Fibroblast of peridontal ligament (primary cell): Measurements from ENCODE around the gene CYB5R2.
A peak's percentile ranks its signal among the peaks of the same experiment; 100 is the strongest.

Experiments used
- DNase-seq: peaks from one replicate; pipeline ENCODE4 v3.0.0-alpha.2; 2010; ENCODE audit errors: extremely low read depth

The CYB5R2 gene

DNA sequence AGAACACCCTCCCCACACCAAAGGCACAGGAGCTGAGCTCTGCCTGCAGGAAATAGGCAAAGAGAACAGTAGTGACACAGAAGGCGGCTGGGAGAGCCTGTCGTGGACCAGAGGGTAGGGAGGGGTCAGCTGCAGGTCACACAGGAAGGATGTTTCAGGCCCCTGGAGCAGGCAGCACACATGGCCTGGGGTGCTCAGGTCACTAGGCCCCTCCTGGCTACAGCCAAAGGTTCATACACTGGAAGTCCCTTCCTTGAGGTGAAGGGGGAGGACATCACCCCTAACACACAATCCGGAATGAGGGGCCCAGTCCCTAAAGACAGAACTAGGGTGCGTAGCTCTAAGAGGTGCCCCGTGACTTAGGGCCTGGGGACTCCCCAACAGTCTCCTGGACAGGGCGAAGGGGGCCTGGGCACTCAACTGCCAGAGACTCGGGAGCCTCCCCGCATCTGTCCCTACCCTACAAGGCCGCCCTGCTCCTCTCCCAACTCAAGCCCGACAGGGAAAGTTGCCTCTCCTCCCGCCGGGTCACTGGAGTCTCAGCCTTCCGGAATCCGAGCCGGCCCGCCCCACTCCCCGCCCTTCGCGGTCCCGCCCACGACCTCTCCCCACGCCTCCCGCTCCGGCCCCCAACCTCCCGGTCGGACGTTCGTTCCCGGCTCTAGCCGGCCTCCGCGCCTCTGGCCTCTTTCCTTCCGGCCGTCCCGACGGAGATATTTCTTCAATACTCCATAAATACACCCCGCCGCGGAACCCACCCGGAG lies at the start of gene CYB5R2:
Gene CYB5R2, minus strand, starts transcription at position 541 of the 764 bp plus-strand sequence. CDS start 675 bp downstream, outside the sequence.
- DNase-seq, result peak; percentile 37

DNA sequence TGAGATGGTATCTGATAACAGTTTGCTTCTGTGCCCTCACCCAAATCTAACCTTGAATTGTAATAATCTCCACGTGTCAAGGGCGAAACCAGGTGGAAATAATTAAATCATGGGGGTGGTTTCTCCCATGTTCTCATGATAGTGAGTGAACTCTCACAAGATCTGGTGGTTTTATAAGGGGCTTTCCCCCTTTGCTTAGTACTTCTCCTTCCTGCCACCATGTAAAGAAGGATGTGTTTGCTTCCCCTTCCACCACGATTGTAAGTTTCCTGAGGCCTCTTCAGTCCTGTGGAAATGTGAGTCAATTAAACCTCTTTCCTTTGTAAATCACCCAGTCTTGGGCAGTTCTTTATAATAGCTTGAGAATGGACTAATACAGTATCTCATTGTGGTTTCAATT lies 41.5 kb upstream of the CYB5R2 start:
- DNase-seq, result no peak

- DNase-seq, result no peak
Observed at GRCh38 chr11:7706377-7706776, 33.1 kb upstream of the CYB5R2 start, which contains the start of gene OVCH2. OVCH2 (minus strand) TSS chr11:7706477; CDS start chr11:7706394, 83 bp downstream.

DNA sequence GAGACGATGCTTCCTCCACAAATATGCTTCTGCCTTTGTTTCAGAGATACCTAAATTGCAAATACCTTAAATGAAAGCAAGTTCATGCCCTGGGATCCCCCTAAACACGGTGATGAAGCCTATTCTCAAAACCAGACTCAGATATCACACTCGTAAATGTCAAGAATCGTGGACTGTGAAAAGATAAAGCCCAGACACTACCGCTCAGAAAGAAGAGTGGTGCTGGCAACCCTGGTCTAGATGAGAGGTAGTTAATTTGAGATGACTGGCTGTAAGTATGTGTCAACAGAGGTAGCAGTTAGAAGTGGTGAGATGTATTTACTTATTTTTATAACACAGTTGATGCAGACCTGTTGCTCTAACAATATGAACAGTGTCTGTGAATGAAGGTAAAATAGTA lies 30.4 kb upstream of the CYB5R2 start:
- no peak for DNase-seq

DNA sequence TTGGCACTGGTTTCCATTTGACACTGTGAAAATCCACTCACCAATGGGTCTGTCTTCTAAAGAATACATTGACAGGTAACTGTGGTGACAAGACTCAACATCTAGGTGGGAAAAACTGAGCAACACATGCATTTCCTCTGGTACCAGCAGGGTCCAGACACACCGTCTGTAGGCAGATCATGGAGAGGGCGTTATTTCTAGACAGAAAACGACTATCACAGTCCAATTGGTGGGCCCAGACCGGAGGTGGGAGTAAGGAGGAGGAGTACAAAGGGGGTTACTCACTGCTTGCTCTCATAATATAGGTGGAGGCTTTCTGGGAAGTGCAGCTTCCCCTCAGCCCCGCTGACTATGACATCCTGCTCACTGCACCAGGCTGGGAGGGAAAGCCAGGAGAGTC lies 23.1 kb upstream of the CYB5R2 start:
- no peak for DNase-seq

DNA sequence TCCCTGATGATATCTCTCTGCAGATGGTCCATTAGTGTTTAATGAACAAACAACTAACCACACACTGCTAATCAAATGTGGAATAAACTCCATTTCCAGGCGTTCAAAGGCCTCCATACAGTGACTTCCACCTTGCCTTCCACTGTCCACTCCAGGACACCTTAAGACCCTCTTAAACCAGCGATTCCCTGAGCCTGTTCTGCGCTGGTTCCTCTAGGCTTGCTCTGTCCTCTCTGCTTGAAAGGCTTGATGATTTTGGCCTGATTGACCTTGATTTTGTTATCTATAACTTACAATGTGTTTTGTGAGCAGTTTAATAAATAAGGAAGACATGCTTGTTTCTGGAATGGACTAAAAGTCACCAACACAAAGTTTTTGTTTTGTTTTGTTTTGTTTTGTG lies 20.9 kb upstream of the CYB5R2 start:
- DNase-seq, result peak; percentile 9

DNA sequence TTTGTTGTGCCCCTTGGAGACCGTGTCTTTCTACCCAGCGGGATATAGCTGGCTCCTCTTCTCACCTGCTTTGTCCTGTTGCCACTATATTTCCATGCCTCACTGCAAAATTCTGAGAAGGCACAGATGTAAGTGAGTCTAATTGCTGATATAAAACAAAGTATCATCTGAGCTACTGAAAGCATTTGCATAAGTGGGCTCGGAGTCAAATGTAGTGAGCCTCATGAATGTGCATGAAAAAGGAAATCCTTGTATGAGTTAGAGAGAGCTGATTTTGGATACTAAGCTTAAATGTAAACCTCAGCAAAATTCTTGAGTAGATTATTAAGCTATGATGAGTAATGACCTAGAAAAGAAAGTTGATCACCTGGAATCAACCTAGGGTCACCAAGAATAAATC lies 19.1 kb upstream of the CYB5R2 start:
- DNase-seq, result no peak

GRCh38 chr11:7691759-7692350 lies 18.6 kb upstream of the CYB5R2 start:
- DNase-seq, result no peak

DNA sequence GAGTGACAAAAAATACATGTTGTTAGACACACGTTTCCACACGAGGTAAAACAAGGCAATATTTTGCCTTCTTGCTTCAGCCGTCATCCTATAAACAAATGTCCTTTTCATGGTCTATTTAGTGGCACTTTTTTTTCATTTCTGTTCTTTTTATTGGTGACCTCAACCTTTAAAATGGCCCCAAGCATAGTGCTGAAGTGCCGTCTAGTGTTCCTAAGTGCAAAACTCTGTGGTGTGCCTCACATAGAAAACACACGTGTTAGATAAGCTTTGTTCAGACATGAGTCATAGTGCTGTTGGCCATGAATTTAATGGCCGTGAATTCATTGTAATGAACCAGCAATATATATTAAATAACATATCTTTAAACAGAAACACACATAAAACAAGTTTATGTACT lies 17.3 kb upstream of the CYB5R2 start:
- peak; percentile 45 for DNase-seq

GRCh38 chr11:7689239-7689638 lies 15.9 kb upstream of the CYB5R2 start:
- no peak for DNase-seq

GRCh38 chr11:7688238-7688826 lies 15.0 kb upstream of the CYB5R2 start:
- peak; percentile 53 for DNase-seq

- DNase-seq, result no peak
Observed at GRCh38 chr11:7687386-7687785, 14.1 kb upstream of the CYB5R2 start.

DNA sequence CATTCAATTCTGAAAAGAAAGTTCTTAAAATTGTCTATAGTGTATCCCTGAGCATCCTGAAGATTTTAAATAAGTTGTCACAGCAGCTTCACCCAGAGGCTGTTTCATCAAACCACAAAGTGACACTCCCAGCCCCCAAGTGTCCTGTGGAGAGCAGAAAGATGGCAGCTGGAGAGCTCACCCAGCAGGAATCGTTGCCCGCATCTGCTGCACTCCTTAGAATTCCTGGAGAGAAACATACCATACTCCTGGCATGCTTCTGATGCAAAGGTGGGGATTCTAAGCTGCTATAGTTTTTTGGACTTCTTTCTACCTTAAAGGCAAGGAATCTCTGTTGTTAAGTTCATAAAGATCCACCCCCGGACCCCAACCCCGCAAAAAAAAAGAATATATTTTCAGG lies 13.5 kb upstream of the CYB5R2 start:
- DNase-seq, result no peak

DNA sequence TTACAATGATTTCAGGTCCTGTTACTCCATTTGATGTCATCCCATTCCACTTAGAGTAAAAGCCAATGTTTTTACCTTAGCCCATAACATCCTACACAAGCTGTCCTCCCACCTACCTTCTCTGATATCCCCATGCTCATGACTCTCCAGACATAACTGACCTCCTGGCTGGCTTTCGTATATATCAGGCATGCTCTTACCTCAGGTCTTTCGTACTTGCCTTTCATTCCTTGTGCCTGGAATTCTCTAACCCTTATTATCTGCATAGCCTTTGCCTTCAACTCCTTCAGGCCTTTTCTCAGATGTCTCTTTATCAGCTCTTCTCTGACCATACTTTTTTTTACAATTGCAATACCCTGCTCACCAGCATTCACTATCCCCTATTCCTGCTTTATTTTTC lies 10.3 kb upstream of the CYB5R2 start:
- DNase-seq, result no peak

DNA sequence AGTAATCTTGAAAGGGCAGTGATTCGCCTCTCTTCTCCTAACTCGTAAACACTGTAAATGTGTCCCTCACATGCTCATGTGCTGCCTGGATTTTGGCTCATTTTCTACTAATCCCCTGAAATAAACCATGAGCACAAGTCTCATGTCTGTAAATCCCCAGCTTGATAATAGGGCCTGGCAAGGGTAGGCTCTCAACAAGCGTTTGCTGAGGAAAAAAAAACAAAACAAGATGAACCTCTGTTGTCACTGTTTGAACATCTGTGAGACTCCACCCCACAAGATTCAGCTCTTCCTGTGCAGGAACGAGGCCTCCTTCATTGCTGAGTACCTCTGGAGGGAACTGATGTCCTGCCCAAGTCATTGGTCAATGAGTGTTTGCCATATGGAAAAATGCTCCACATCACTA lies 4.5 kb upstream of the CYB5R2 start:
- no peak for DNase-seq

- no peak for DNase-seq
Observed at GRCh38 chr11:7677071-7677470, 3.8 kb upstream of the CYB5R2 start.

DNA sequence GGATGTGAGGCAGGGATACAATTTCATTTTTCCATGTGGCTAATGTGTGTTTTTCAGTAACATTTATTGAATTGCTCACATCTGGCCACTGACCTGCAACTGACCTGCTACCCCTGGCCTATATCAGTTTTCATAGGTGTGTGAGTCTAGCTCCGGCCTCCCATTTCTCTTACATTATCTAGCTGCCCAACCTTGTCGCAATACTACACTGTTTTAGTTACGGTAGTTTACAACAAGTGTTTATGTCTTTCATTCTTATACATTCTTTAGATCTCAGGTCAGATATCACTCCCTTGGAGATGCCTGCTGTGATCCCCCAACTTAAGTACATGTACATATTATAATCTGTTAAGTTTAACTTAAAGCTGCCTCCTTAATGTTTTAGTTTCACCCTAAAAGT lies 2.3 kb upstream of the CYB5R2 start:
- DNase-seq, result no peak

DNA sequence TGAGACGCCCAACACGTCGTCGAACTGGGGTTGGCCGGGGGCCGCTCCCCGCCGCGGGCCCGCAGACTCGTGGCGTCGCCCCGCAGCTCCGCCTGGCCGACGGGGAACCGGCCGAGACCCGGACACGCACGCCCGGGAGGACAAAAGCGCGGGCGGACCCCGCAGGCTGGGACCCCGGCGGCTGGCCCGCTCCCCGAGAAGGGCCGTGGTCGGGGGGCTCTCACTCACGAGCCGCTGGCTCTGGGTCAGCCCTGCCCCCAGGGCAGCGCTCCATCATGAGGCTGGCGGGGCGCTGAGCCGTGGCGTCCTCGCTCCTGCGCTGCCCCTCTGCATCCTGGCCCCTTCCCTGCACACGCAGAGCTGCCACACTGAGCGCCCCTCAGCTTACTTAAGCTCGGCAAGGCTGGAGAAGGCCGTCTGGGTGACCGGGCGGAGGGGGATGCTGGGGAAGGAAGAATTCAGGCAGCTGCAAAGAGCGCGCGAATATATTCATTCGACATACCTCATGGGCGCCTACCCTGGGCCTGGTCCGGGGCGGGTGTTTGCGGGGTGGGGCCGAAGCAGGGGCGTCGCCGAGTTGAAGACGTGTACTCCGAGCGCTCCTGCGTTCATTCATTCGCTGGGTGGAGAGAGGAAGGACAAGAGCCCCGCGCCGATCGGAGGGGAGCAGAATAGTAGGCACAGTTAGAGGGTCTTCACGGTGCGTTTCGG lies 579 bp upstream of the CYB5R2 start:
- no peak for DNase-seq

GRCh38 chr11:7672276-7672959 lies 882 bp downstream of the CYB5R2 start:
- DNase-seq, result no peak

- DNase-seq, result no peak
Observed at GRCh38 chr11:7671347-7672215, 1.7 kb downstream of the CYB5R2 start.

DNA sequence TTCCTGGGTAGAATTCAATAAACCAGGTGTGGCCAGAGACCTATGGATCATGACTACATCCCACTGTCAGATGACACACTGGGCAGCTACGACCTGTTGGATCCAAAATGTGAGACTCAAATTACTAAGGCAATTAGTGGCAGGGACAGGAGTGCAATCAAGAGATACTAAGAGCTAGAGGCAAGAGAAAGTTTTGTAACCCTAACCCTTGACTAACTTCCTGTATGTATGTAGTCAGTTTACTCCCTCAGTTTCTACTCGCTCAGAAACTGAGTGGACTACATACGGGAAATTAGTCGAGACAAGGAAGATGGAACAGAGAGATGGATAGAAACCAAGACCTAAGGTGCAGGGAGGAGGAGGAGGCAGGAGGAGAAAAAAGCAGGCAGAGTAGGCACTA lies 2.7 kb downstream of the CYB5R2 start:
- no peak for DNase-seq
